ENCODE results near the gene IQGAP1.

IQGAP1 gene

GRCh38 chr15:90425726-90426346, 37.8 kb downstream of the IQGAP1 start:
- TF ChIP-seq CTCF (IDR thresholded peaks at IDR 0.05; ENCODE audit: low read depth, low read length, missing control alignments), result no peak
- no peak overlapping the region for H3K4me3 ChIP-seq (ENCODE audit: low read depth, low read length)
- DNase-seq (ENCODE audit: low read depth), result no peak
- in situ Hi-C loops (cut with HindIII; ENCODE audit: low sequenced_read_pairs), result no loop called here

DNA sequence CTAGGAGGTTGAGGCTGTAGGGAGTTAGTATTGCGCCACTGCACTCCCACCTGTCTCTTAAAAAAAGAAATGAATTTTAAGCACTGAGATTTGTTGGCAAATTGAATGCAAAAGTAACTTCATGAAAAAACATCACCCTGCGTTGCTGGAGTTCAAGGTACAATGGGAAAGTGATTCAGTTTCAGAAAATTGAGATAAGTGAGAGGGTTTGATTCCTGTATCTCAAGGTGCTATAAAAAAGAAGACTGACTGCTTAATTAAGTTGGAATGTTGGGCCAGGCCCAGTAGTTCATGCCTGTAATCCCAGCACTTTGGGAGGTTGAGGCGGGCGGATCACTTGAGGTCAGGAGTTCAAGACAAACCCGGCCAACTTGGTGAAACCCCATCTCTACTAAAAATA, 39.1 kb downstream of the IQGAP1 start:
- in situ Hi-C loops (cut with HindIII; ENCODE audit: low sequenced_read_pairs), result no loop called here

DNA sequence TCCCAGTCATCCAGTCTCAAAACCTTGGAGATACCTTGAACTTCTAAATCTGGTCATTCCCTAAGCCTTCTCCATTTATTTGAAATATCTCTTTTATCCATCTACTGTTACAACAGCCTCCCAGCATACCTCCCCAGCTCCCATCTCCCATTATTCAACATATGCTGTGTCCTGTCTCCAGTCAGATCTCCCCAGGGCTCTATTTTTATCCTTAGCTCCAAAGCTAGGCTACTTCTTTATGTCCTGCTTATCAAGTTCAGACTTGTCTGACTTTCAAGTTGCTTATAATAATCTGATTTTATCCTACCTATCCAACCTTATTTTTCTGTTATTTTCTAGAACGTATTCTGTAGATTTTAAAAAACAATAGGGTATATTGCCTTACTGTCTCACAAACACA, 44.2 kb downstream of the IQGAP1 start:
- no peak for TF ChIP-seq CTCF (IDR thresholded peaks at IDR 0.05; ENCODE audit: low read depth, low read length, missing control alignments)
- in situ Hi-C loops (cut with HindIII; ENCODE audit: low sequenced_read_pairs), result no loop called here
- DNase-seq (ENCODE audit: low read depth), result no peak
- no peak overlapping the region for H3K4me3 ChIP-seq (ENCODE audit: low read depth, low read length)

More for the DNA sequence above, 39.1 kb downstream of the IQGAP1 start:
- no peak overlapping the region for H3K4me3 ChIP-seq (ENCODE audit: low read depth, low read length)
- no peak for DNase-seq (ENCODE audit: low read depth)
- no peak for TF ChIP-seq CTCF (IDR thresholded peaks at IDR 0.05; ENCODE audit: low read depth, low read length, missing control alignments)

DNA sequence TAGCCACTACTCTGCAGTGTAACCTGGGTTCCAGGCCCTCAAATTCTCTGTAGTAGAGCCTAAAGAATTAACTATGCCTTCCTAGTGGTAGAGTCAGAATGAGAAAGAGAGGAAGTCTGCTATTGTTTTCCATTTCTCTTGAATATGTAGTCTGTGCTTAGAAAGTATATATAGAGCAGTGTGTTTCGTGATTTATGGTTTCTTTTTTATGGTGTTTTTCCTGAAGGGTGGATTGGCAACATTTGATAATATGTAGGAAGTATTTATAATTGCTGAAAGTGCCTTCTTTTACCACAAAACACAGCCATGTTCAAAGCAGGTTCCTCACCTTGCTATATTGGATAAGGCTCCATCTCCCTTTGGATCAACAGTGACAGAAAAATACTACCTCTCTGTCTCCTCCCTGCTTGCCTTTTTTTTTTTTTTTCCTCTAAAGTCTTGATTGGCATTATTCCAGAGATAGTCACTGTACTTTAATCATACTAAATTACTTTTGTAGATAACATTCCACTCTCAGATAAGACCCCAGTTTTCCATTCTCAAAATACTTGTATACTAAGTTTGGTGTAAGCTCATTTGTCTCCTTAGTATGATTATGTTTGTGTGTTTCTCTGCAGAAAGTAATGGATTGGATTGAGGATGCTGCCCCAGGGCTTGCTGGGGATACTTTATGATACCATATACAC, 47.8 kb downstream of the IQGAP1 start:
- no peak for TF ChIP-seq CTCF (IDR thresholded peaks at IDR 0.05; ENCODE audit: low read depth, low read length, missing control alignments)
- in situ Hi-C loops (cut with HindIII; ENCODE audit: low sequenced_read_pairs), result loop anchor here (5.0 kb wide), 2 partner anchors 53 to 83 kb away; partner anchors contain the start of gene ZNF774
- no peak overlapping the region for H3K4me3 ChIP-seq (ENCODE audit: low read depth, low read length)
- no peak for DNase-seq (ENCODE audit: low read depth)

GRCh38 chr15:90436952-90437351, 48.9 kb downstream of the IQGAP1 start:
- in situ Hi-C loops (cut with HindIII; ENCODE audit: low sequenced_read_pairs), result loop anchor here (5.0 kb wide), 2 partner anchors 55 to 85 kb away; partner anchors contain the start of gene ZNF774
- H3K4me3 ChIP-seq (ENCODE audit: low read depth, low read length), result no peak overlapping the region
- no peak for DNase-seq (ENCODE audit: low read depth)
- no peak for TF ChIP-seq CTCF (IDR thresholded peaks at IDR 0.05; ENCODE audit: low read depth, low read length, missing control alignments)

GRCh38 chr15:90437516-90437915, 49.5 kb downstream of the IQGAP1 start:
- H3K4me3 ChIP-seq (ENCODE audit: low read depth, low read length), result no peak overlapping the region
- in situ Hi-C loops (cut with HindIII; ENCODE audit: low sequenced_read_pairs), result loop anchor here (5.0 kb wide), 2 partner anchors 55 to 85 kb away; partner anchors contain the start of gene ZNF774
- no peak for DNase-seq (ENCODE audit: low read depth)
- TF ChIP-seq CTCF (IDR thresholded peaks at IDR 0.05; ENCODE audit: low read depth, low read length, missing control alignments), result no peak

All from astrocyte of the cerebellum (primary cell).